Natural killer cell (primary cell): ENCODE data around the gene STAM. TPM values are rescaled to one million over a fixed set of nuclear protein-coding genes. Genes with fewer than 3 reads are reported as not detected.
A peak's percentile ranks its signal among the peaks of the same experiment; 100 is the strongest.

ENCODE experiments used
- ATAC-seq, 3 donors: fragments of 150-1000 bp in 2 of 3; fragments of 200-7000 bp in 1 of 3; cut with Tn5 transposase; 1 replicate in 1 of 3; 2 replicates in 2 of 3; pipeline ENCODE4 v1.10.0; 2021; ENCODE audit warnings: mild to moderate bottlenecking in 2 of 3, moderate library complexity in 2 of 3
- DNase-seq, 2 donors: peaks; one replicate each; pipeline versions ENCODE4 v3.0.0 to v3.0.0-alpha.2; 2013 to 2021; ENCODE audit warnings: mixed read lengths in 1 of 2
- H3K27ac ChIP-seq: one replicate; pipeline ENCODE4 v1.5.1; 2013; ENCODE audit warnings: mild to moderate bottlenecking, low read length
- H3K27me3 ChIP-seq: one replicate; pipeline ENCODE4 v1.6.1; 2013; ENCODE audit warnings: low read length; ENCODE audit not compliant: control insufficient read depth, insufficient read depth
- H3K36me3 ChIP-seq: one replicate; pipeline ENCODE4 v1.6.1; 2013; ENCODE audit warnings: low read length; ENCODE audit not compliant: control insufficient read depth, insufficient read depth
- H3K4me1 ChIP-seq: one replicate; pipeline ENCODE4 v1.6.1; 2013; ENCODE audit warnings: low read length; ENCODE audit not compliant: control insufficient read depth, insufficient read depth
- H3K4me3 ChIP-seq: one replicate; pipeline ENCODE4 v1.5.1; 2013; ENCODE audit warnings: low read length
- H3K9me3 ChIP-seq: one replicate; pipeline ENCODE4 v1.6.1; 2013; ENCODE audit warnings: low read length; ENCODE audit not compliant: control insufficient read depth, insufficient read depth
- H3K27ac Mint-ChIP-seq, 2 donors: one replicate each; pipeline ENCODE4 v1.8.0; 2022; ENCODE audit warnings: mild to moderate bottlenecking in 2 of 2, mixed read lengths in 2 of 2, moderate library complexity in 1 of 2
- H3K27me3 Mint-ChIP-seq, 2 donors: one replicate each; pipeline ENCODE4 v1.8.0; 2022; ENCODE audit warnings: low read depth in 2 of 2, mixed read lengths in 2 of 2
- H3K36me3 Mint-ChIP-seq: one replicate; pipeline ENCODE4 v1.8.0; 2022; ENCODE audit warnings: mixed read lengths
- H3K4me1 Mint-ChIP-seq, 2 donors: one replicate each; pipeline ENCODE4 v1.8.0; 2022; ENCODE audit warnings: mixed read lengths in 2 of 2
- H3K4me3 Mint-ChIP-seq: one replicate; pipeline ENCODE4 v1.8.0; 2022; ENCODE audit warnings: mild to moderate bottlenecking, moderate library complexity, mixed read lengths
- H3K9me3 Mint-ChIP-seq, 2 donors: one replicate each; pipeline ENCODE4 v1.8.0; 2022; ENCODE audit warnings: mixed read lengths in 2 of 2
- WGBS: methylation state at CpG from one replicate; pipeline ENCODE4 v1.1.7; 2013; ENCODE audit warnings: missing lambda C conversion rate; ENCODE audit not compliant: insufficient coverage; 5-methylcytosine and 5-hydroxymethylcytosine counted together
- intact Hi-C: fragments of 100-400 bp; cut with micrococcal nuclease; formaldehyde crosslinking; loops from one replicate; pipeline ENCODE4 v1.14.2; 2022
- total RNA-seq, 4 donors: library from RNA; stranded (reverse); fragments of 120-200 nt in 1 of 4; gene quantifications; one replicate each; pipeline versions ENCODE4 v1.2.3 to v1.2.4, GENCODE V29; 2013 to 2022
- TF ChIP-seq, protein P1 (sequence below): fragments of 200-600 bp; IDR thresholded peaks from one replicate; pipeline ENCODE4 v1.8.0; 2022; ENCODE audit warnings: antibody characterized with exemption

STAM gene
- total RNA-seq, 3 donors from 2014 or later (not counting 1 experiment from before 2014, with no cell fraction given), result 37.8 to 40.2 (median 38.6) TPM

DNA sequence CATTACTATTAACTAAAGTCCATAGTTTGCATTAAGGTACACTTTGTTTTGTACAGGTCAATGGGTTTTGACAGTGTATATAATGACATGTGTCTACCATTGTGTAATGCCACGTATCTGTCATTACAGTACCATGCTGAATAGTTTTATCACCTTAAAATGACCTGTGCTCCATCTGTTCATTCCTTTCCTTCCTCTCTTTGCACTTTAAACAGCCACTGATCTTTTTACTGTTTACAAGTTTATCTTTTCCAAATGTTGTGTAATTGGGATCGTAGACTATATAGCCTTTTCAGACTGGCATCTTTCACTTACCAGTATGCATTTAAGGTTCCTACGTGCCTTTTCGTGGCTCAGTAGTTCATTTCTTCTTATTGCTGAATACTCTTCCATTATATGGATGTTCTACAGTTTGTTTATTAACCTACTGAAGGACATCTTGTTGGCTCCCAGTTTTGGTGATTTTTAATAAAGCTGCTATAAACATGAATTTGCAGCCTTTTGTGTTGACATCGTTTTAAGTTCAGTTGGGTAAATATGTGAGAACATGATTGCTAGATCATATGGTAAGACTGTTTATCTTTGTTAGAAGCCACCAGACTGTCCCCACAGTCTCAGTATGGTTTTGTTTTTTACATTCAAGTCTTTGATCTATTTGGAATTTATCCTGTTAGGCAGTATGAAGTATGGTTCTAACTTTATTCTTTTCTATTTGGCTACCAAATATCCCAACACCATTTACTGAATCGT, 24.7 kb downstream of the STAM start:
- no peaks in the 10 kb centered on the region for H3K9me3 Mint-ChIP-seq
- ATAC-seq (no peak), DNase-seq (peak in 1 of 2 donors; percentile 28)
- no peaks in the 10 kb centered on the region for H3K9me3 ChIP-seq
- H3K27ac Mint-ChIP-seq, result peak overlapping the region; percentile 10 to 88
- no peak overlapping the region for H3K27ac ChIP-seq
- TF ChIP-seq, protein P1, sequence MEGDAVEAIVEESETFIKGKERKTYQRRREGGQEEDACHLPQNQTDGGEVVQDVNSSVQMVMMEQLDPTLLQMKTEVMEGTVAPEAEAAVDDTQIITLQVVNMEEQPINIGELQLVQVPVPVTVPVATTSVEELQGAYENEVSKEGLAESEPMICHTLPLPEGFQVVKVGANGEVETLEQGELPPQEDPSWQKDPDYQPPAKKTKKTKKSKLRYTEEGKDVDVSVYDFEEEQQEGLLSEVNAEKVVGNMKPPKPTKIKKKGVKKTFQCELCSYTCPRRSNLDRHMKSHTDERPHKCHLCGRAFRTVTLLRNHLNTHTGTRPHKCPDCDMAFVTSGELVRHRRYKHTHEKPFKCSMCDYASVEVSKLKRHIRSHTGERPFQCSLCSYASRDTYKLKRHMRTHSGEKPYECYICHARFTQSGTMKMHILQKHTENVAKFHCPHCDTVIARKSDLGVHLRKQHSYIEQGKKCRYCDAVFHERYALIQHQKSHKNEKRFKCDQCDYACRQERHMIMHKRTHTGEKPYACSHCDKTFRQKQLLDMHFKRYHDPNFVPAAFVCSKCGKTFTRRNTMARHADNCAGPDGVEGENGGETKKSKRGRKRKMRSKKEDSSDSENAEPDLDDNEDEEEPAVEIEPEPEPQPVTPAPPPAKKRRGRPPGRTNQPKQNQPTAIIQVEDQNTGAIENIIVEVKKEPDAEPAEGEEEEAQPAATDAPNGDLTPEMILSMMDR, result no peak
- H3K27me3 ChIP-seq, result no peaks in the 10 kb centered on the region
- WGBS, result 42% methylated on average over 2 of the region's 6 CpGs
- H3K4me3 ChIP-seq, result no peak overlapping the region
- H3K36me3 Mint-ChIP-seq, result no peaks in the 10 kb centered on the region
- H3K4me3 Mint-ChIP-seq, result no peak overlapping the region
- H3K4me1 ChIP-seq, result peaks cover 10% of the 10 kb centered on the region
- no peaks in the 10 kb centered on the region for H3K36me3 ChIP-seq
- no peaks in the 10 kb centered on the region for H3K27me3 Mint-ChIP-seq
- intact Hi-C loops, result no loop called here
- peaks cover 46 to 47% of the 10 kb centered on the region in 2 donors for H3K4me1 Mint-ChIP-seq

DNA sequence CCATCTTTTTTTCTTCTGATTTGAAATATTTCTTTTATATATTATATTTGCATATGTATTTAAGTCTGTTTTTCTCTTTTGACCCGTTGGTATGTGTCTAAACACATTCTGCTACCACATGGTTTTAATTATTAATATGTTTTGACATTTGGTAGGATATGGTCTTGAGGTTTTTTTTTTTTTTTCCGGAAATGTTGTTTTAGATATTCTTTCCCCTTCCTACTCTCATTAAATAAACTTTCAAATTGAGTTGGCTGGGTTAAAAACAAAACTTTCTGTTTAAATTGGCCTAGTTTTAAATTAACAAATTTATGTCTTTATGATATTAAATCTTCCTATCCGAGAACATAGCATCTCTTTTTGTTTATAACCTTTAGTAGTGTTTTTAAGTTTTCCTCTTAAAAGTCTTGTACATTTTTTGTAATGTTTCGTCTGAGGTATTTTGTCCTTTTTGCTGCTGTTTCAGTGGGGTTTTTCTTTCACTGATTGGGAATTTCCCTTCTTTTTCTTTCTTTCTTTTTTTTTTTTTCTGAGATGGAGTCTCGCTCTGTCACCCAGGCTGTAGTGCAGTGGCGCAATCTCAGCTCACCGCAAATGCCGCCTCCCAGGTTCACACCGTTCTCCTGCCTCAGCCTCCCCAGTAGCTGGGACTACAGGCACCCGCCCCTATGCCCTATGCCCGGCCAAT, 25.4 kb downstream of the STAM start:
- DNase-seq (peak; percentile 23 to 71), ATAC-seq (peak; percentile 21 to 61 (median 57))
- Mint-ChIP-seq H3K4me1 (peaks cover 51 to 54% of the 10 kb centered on the region in 2 donors), H3K27ac (peak overlapping the region; percentile 73 to 88), H3K4me3 (peak overlapping the region; percentile 86), H3K9me3 (no peaks in the 10 kb centered on the region), H3K36me3 (no peaks in the 10 kb centered on the region), H3K27me3 (no peaks in the 10 kb centered on the region)
- Histone ChIP-seq H3K9me3 (no peaks in the 10 kb centered on the region), H3K4me3 (no peak overlapping the region), H3K27ac (no peak overlapping the region), H3K4me1 (peaks cover 13% of the 10 kb centered on the region), H3K36me3 (no peaks in the 10 kb centered on the region), H3K27me3 (no peaks in the 10 kb centered on the region)
- TF ChIP-seq, protein P1, result no peak
- 48% methylated on average over 6 of the region's 11 CpGs for WGBS
- intact Hi-C loops, result no loop called here

DNA sequence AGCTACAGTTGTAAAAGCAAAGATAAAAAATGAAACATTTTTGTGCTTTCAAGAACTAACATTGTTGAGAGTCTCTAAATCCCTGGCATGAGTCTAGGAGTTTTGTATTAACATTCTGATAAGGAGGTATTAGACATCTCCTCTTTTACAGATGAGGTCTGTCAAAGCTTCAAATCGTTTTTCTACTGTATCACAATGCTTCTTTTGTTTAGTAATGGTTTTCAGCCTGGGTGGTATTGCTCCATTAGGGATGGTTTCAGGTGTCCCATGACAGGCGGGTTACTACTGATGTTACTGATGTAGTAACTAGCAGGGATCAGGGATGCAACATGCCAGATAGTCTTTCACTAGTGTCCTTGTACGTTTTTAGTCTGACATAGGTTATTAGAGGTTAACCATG, 27.4 kb downstream of the STAM start:
- Histone ChIP-seq H3K4me3 (no peak overlapping the region), H3K27ac (no peak overlapping the region), H3K36me3 (no peaks in the 10 kb centered on the region), H3K4me1 (peaks cover 13% of the 10 kb centered on the region), H3K27me3 (no peaks in the 10 kb centered on the region), H3K9me3 (no peaks in the 10 kb centered on the region)
- no peaks in the 10 kb centered on the region for H3K36me3 Mint-ChIP-seq
- peak overlapping the region in 1 of 2 donors; percentile 88 for H3K27ac Mint-ChIP-seq
- peaks cover 55 to 61% of the 10 kb centered on the region in 2 donors for H3K4me1 Mint-ChIP-seq
- TF ChIP-seq, protein P1, result no peak
- intact Hi-C loops, result no loop called here
- ATAC-seq (no peak), DNase-seq (no peak)
- H3K27me3 Mint-ChIP-seq, result no peaks in the 10 kb centered on the region
- H3K9me3 Mint-ChIP-seq, result no peaks in the 10 kb centered on the region
- WGBS, result 93% methylated on average over 2 of the region's 3 CpGs
- no peak overlapping the region for H3K4me3 Mint-ChIP-seq
